ENCODE data around the gene DIDO1.
A peak's percentile ranks its signal among the peaks of the same experiment; 100 is the strongest.
"Not testable (repeated sequence)": the region's sequence is repeated elsewhere in the genome, so short reads cannot be mapped to it uniquely, and the experiment has no call there.

Gene DIDO1

DNA sequence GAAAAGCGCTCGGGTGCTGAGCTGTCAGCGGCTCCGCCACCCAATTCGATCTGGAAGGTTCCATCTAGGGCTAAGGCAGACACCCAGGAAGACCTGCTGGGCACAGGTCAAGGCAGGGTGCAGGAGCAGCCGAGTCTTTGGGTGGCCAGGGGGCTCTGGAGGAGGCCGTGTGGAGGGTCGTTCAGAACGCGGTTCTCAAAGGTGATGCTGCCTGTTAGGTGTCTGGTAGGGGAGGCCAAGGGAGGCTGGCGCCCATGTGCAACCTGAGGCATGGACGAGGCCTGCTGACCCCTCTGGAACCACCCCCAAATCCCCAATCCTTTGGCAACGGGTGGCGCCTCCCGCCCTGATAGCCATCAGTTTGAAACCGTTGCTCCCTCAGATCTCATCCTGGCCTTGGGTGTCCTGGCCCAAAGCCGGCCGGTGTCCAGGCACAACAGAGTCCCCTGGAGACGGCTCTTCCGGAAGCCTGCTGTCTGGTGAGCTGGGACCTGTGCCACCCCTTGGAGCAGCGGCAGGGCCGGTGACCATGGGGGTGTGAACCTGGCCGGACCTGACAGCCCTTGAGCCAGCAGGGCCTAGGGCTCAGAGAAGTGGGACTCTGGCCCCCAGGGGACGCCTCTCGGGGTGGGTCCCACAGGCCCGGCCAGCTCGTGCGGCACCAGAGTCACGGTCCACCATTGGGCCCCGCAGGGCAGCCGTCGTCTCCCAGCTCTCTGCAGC, 36.7 kb upstream of the DIDO1 start:
- DNase-seq (ENCODE audit: low read depth): no peak

DNA sequence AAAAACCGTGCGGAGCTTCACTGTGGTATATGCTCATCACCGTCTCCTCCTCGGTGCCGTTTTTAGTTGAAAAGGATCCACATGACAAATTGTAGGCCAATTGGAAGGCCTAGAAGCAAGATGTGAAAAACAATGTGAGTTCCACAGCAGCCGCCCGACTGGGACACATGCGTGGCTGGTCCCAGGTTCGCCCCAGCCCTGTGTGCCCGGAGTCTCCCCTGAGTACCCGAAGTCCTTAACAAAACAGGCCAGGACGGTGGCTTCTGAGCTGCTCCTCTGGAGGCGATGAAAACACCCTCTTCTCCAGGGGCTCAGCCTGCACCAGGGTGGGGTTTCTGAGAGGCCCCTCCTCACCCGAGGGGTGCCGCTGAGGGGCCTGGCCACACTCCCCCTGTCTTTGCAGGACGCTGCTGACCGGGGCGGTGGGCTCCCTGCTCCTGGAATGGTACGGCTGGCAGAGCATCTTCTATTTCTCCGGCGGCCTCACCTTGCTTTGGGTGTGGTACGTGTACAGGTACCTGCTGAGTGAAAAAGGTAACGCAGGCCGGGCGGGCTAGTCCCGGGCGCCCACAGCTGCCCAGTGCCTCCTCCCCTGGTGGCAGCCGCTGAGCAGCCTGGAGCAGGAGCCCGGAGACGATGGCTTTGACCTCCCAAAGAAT, 36.0 kb upstream of the DIDO1 start:
- DNase-seq (ENCODE audit: low read depth): no peak

DNA sequence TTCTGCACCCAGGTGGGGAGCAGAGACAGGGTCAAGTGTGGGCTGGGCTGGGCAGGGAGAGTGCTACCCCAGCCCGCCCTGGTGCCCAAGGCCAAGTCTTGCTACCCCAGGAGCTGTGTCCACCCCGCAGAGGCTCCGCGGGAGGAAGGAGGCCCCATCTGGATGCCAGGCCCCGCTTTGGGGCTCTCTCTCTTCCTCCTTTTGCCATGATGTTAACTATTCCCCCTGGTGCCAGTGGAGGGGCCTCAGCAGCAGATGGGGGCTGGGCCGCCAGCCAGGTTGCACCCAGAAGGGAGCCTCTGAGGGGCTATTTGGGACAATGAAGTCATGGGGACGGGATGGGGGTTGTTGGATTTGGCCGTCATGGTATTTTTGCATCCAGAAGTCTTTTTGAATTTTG, 35.5 kb upstream of the DIDO1 start:
- no peak for DNase-seq (ENCODE audit: low read depth)

DNA sequence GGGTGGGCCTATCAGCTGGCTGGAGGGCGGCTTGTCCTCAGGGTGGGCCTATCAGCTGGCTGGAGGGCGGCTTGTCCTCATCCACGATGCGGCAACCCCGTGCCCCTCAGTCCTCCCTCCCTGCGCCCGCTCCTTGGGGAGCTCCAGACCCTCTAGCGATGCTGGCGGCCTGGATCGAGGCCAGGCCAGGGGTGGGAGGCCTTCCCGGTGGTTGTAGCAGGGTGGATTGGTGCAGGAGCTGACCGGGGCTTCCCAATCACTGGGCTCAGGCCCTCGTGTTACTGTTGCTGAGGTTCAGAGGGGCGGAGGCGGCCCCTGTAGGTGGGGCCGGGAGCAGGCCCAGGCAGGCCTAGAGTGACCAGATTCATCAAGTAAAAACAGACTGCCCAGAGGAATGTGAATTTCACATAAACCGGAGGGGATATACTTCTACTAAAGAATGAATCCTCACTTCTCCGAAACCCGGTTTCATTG, 35.0 kb upstream of the DIDO1 start:
- no peak for DNase-seq (ENCODE audit: low read depth)

DNA sequence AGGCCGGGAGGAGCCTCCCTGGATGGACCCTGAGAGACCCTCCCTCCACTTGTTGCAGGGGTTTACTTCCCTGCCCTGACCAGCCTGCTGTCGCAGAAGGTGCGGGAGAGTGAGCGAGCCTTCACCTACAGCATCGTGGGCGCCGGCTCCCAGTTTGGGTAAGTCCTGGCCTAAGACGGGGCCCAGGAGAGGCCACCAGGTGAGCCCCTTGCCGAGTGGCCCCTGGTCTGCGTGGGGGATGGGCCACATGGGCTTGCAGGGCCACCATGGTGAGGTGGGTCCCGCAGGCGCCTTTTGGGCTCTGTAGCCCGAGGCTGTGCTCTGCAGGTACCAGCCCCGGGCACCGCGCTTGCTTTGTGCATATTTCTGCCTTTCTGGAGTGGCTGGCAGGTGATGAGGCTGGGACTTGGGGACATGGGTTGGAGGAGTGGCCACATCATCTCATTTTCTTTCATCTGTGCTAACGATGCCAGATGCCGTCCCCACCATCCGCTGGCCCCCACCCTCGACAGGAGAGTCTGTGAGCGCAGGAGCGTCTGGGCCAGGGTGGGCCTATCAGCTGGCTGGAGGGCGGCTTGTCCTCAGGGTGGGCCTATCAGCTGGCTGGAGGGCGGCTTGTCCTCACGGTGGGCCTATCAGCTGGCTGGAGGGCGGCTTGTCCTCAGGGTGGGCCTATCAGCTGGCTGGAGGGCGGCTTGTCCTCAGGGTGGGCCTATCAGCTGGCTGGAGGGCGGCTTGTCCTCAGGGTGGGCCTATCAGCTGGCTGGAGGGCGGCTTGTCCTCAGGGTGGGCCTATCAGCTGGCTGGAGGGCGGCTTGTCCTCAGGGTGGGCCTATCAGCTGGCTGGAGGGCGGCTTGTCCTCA, 34.4 kb upstream of the DIDO1 start:
- not testable (repeated sequence) for DNase-seq (ENCODE audit: low read depth)

DNA sequence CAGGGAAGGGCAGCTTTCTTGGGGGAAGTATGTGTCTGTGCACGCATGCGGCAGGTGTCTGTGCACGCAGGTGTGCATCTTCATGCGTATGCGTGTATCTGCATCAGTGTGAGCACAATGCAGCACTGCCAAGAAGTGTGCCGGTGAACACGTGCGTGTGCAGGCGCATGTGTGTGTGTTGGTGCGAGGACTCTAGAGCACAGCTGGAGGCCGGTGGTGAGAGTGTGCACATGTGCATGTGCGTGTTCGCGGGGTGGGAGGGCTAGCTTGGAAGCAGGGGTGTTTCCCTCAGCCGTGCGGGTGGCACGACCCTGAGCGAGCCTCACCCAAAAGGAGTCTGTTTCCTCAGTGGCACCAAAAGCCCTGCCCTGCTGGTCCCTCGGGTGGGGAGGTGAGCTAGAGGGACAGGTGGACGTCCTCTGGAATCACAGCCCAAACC, 33.7 kb upstream of the DIDO1 start:
- DNase-seq (ENCODE audit: low read depth): no peak

DNA sequence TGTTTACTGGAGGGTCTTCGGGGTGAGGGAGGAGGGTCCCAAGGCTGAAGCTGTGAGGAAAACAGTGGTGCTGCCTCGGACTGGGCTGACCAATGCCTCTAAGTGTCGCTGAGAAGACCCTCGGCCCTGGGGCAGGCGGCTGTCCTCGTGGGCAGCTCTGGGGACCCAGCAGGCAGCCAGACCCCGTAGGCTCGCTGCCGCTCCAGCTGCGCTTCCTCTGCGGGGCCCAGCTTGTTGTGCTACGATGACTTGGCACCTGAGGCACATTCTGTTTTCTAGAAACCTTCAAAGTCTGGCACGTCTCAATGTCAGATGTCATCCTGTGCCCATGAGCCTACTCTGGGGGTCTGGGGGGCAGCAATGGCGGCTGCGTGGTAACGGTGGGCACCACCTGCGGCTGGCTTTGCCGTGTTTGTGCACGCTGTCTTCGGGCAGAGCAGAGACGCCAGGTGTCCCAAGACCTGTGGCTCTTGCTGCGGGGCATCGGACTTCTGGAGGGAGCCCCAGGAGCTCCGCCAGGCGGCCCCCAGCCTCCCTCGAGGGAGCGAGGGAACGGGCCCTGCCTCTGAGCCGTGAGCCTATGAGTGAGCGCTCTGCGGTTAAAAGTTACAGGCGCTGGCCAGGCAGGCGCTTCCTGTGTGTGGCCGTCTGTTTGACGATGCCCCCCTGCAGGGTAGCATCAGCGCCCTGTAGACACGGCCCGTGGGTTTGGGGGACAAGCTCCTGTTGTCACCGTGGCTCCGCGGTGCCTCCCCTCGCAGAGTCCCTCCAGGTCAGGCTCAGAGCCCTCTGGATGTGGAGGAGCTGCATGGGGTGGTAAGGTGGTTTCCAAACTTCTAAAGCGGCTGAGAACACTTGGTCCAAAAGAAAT, 33.0 kb upstream of the DIDO1 start:
- DNase-seq (ENCODE audit: low read depth): no peak

DNA sequence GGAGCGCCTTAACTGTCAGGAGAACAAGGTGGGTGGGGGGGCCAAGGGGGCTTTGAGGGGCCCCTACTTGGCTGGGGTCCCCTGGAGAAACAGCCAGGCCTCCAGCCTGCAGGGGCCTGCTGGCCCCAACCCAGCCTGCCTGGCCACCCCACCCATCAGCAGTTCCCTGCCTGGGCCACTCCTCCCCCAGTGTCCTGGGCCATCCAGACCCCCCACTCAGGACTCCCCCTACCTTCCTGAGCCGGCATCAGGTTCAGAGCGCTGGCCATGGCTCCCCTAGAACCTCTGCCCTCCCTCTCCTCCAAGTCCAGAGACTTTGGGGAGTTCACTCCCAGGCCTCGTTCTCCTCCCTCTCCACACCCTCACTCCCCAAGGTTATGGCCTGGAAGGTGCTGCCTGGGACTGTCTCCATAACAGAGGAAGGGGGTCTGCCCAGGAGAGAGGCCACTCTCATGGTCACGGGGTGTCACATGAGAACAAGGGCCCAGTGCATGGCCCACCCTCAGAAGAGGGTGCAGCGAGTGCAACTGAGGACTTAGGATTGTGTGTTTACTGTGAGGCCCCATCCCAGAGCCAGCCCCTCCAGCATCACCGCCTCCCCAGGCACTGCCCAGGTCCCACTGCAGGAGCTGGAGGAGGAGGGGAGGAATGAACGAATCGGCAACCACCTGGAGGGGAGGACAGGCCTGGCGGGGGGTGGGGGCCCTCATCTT, 32.2 kb upstream of the DIDO1 start:
- no peak for DNase-seq (ENCODE audit: low read depth)

DNA sequence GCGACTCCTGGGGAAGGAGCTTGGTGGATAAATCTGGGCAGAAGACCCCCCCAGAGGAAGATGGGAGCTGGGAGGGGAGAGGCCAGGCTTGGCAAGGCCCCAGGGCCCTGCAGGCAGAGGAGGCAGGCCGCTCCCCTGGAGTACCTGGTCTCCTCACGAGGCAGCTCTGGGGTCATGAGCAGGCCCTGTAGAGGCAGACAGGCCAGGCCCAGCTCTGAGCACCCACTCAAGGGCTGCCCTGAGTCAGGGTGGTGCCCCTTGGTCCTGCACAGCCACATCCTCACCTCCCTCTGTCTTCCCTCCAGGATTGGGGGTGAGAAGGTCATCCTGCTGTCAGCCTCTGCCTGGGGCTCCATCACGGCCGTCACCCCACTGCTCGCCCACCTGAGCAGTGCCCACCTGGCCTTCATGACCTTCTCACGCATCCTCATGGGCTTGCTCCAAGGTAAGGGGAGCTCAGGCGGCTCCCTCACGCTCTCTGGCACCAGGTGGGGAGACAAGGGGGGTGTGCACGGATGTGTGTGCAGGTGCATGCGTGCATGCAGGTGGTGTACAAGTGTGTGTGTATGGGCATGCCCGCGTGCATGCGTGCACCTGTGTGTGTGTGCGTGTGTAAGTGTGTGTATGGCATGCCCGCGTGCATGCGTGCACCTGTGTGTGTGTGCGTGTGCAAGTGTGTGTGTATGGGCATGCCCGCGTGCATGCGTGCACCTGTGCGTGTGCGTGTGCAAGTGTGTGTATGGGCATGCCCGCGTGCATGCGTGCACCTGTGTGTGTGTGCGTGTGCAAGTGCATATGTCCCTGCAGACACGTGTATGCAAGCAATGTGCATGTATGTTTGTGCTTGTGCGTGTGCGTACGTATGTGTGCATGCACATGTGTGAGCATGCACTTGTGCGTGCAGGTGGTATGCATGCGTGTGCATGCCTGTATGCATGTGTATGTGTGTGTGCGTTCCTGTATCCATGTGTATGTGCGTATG, 31.1 kb upstream of the DIDO1 start:
- no peak for DNase-seq (ENCODE audit: low read depth)

DNA sequence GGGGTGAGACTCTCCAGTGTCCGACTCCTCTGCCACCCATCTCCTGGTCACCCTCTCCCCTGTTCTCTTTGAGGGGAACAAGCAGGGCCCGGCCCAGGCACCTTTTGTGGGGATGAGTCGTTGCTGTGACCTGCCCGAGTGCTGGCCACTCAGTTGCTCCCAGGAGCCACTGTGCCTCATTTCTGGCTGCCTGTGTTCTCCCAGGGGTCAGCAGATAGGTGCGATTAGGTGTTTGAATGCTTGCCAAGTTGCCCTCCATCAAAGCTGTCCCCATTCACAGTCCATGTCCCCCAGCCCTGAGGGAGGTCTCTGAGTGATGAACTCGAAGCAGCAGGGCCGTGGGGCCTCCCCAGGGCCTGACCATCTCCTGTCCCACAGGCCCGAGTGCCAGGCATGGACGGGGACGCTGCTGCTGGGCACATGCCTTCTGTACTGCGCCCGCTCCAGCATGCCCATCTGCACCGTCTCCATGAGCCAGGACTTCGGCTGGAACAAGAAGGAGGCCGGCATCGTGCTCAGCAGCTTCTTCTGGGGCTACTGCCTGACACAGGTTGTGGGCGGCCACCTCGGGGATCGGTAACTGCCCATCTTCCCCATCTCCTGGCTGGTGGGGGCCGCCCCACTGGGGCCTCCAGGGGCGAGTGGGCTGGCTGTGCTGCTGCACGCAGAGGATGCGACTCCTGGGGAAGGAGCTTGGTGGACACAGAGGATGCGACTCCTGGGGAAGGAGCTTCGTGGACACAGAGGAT, 30.3 kb upstream of the DIDO1 start:
- no peak for DNase-seq (ENCODE audit: low read depth)

DNA sequence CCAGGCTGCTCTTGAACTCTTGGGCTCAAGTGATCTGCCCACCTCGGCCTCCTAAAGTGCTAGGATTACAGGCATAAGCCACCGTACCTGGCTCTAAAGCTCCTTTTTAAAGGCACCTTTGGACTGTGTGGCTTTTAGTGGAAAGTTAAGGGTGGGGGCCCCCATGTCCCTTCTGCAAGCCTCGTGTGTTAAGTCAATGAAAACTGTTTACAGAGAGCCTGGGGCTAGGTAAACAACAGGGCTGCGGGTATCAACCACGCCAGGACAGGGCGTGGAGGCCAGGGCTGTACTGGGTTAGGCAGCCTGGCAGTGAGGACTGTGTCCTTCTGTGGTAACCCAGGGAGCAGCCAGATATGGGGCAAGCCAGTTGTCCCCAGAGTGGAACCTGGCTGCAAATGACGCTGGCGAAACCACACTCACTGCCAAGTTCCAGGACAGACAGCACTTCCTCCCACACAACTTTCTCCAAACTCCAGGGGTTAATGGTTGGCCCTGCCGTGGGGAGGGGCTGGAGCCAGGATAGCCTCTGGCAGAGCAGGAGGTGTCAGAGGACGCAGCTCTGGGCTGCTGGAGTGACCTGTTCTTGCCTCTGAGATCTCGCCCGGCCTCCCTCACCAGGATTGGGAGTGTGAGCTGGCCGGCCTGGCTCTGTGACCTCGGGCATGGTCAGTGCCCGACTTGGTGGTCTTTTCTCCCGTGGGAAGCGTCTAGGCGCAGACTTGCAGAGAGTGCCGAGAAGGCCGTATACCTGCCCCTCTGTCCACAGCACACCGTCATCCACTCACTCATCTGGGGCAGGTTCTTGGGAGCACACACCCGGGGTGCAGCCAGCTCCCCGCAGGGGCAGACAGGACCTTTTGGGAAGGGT, 29.4 kb upstream of the DIDO1 start:
- no peak for DNase-seq (ENCODE audit: low read depth)

DNA sequence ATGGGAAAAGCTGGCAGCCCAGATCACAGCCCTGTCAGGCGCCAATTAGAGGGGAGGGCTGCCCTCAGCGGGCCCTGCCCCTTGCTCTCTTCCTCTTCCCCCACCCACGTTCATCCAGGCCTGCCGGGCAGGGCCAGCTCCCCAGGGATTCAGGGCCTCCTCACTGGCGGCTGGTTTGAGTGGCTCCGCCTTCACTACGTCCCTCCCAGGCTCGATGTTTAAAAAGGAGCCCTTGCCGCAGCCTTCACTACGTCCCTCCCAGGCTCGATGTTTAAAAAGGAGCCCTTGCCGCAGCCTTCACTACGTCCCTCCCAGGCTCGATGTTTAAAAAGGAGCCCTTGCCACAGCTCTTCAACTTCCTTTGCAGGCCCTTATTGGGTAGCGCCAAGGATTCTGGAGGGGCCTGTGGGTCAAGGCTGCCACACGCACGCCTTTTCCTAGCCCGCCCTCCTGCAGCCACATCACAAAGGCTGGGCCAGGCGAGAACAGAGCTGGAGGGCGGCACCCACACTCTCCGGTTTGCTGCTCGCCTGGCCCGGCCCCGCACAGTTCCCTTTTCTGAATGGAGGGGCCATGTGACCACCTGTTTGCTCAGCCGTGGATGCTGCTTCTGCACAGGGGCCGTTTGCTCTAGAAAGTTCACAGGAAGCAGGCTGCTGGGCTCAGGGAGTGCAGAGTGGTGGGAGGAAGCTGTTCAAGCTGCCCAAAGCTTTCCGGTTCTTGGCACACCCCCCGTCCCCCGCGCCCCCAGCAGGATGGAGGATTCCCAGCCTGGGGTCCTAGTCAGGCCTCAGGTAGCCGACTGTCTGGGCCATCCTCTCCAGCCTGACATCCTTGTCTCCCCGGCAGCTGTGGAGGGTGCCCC, 27.8 kb upstream of the DIDO1 start:
- DNase-seq (ENCODE audit: low read depth): peak; percentile 26

DNA sequence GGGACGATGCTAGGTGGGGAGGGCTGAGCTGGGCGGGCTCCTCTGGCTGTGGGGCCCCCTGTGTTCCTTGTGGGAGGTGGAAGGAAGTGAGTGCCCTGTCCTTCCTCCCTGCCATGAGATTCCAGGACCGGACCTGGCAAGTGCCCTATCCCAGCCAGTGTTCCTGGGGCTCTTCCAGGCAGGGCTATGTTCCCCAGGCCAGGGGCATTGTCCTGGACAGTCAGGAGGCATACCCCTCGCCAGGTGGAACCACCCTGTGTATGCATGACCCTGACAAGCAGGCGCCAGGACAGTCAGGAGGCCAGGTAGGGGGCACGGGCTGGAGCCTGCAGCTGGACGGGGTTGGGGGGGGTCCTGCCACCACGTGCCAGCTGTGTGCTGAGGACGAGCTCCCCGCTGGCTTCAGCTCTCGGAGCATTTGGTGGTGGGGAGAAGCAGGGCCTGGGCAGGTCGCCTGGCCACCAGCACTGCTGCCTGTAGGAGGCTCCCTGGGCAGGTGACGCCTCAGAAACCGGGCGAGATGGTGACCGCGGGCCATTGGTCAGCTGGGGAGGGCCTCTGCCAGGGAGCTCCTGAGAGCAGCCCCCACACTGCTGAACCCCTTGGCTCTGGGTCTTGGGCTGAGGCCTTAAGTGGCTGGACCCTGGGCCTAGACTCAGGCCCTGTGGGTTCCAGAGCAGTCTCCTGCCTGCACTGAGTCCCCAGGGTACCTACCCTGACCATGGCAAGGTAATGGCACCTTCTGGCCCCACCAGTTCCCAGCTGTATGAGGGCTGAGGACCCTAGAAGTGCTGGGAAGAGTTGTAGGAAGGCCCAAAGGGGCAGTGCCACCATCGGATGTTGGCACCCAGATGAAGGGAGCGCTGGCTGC, 26.9 kb upstream of the DIDO1 start:
- no peak for DNase-seq (ENCODE audit: low read depth)

DNA sequence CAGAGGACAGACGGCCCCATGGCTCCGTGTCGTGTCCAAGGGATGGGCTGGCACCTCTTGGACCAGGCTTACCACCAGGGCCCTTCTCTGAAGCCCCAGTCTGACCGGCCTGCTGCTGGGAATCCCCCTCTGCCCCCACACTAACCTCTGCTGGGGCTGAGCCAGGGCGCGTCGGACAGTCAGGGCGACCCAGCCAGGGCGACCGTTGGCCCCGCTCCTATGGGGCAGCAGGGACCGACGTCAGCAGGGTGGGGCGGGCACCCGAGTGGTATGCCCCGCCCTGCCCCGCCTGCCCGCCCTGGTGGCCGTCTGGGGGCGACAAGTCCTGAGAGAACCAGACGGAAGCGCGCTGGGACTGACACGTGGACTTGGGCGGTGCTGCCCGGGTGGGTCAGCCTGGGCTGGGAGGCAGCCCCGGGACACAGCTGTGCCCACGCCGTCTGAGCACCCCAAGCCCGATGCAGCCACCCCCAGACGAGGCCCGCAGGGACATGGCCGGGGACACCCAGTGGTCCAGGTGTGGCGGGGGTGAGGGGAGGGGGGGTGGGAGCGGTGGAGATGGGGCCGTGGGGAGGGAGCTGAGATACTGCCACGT, 26.2 kb upstream of the DIDO1 start, which contains the start of gene SLC17A9:
TSS of gene SLC17A9 (plus strand) at position 337 of the 595 bp plus-strand sequence. CDS start at position 459, 122 bp downstream.
- no peak for DNase-seq (ENCODE audit: low read depth)

DNA sequence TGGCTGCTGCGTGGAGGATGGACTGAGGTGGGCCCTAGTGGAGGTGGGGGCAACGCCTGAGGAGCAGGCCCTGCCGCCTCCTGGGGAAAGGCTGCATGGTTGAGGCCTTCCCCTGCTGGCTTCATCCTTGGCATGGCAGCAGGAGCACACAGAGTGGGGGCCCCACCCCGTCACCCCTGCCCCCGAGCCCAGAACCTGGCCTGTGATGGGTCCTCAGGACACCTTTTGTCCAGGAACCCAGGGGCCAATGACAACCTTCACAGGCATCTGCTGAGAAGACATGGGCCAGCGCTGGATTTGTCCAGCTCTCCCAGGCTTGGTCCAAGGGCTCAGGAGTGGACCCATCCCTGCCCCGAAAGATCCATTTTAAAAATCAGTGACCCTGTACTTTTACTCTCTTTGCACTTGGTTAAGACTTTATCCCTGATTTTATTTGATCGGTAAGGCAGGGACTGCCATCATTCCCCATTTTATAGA, 25.6 kb upstream of the DIDO1 start:
- no peak for DNase-seq (ENCODE audit: low read depth)
